PC-3 (cell line): ENCODE data around the gene ADRA2A. TPM values are rescaled to one million over a fixed set of nuclear protein-coding genes. Genes with fewer than 3 reads are reported as not detected.

Source experiments
- ATAC-seq: fragments of 200-7000 bp; cut with Tn5 transposase; 2 replicates; pipeline ENCODE4 v1.9.1; 2020; ENCODE audit warnings: mild to moderate bottlenecking, moderate library complexity
- BruUV-seq: library from RNA; stranded (reverse); fragments of 400-500 nt; replicated peaks from 2 replicates; lab custom pipeline; 2021; lab: Mats Ljungman, UMichigan
- CTCF ChIA-PET: fragments of 300-600 bp; sonication (Branson Sonifier 250); formaldehyde crosslinking; loops from one replicate; lab custom pipeline; 2022; ENCODE audit warnings: antibody characterized with exemption; lab: Charles Lee
- POLR2A ChIA-PET: fragments of 300-600 bp; sonication (Branson Sonifier 250); formaldehyde crosslinking; loops from one replicate; lab custom pipeline; 2022; ENCODE audit warnings: antibody characterized with exemption; ENCODE audit not compliant: unreplicated experiment; lab: Charles Lee
- DNase-seq: peaks from one replicate; pipeline ENCODE4 v3.0.0-alpha.2; 2015
- H2AFZ ChIP-seq: fragments of 300-600 bp; sonication (generic); 2 replicates; pipeline ENCODE4 v1.6.0; 2016; ENCODE audit warnings: antibody characterized with exemption, low read length
- H3F3A ChIP-seq: fragments of 300-600 bp; sonication (generic); one replicate; pipeline ENCODE4 v1.6.0; 2017; ENCODE audit warnings: antibody characterized with exemption, low read length, control low read depth, mild to moderate bottlenecking; ENCODE audit not compliant: unreplicated experiment
- H3K27ac ChIP-seq: fragments of 300-600 bp; sonication (generic); 2 replicates; pipeline ENCODE4 v1.5.1; 2016; ENCODE audit warnings: mild to moderate bottlenecking, low read length
- H3K27me3 ChIP-seq: fragments of 300-600 bp; sonication (generic); 2 replicates; pipeline ENCODE4 v1.6.1; 2016; ENCODE audit warnings: low read length, mixed read lengths
- H3K36me3 ChIP-seq: fragments of 300-600 bp; sonication (generic); 2 replicates; pipeline ENCODE4 v1.6.1; 2016; ENCODE audit warnings: low read depth, mixed run types, low read length, mixed read lengths
- H3K4me1 ChIP-seq: fragments of 300-600 bp; sonication (generic); 2 replicates; pipeline ENCODE4 v1.5.1; 2016; ENCODE audit warnings: low read length; ENCODE audit not compliant: insufficient read depth
- H3K4me2 ChIP-seq: fragments of 300-600 bp; sonication (generic); 2 replicates; pipeline ENCODE4 v1.6.0; 2016; ENCODE audit warnings: low read length
- H3K4me3 ChIP-seq: fragments of 300-600 bp; sonication (generic); 2 replicates; pipeline ENCODE4 v1.5.1; 2016; ENCODE audit warnings: mild to moderate bottlenecking, low read length, mixed read lengths
- H3K79me2 ChIP-seq: fragments of 300-600 bp; sonication (generic); 2 replicates; pipeline ENCODE4 v1.6.1; 2017; ENCODE audit warnings: low read length, mixed read lengths
- H3K9ac ChIP-seq: fragments of 300-600 bp; sonication (generic); 2 replicates; pipeline ENCODE4 v1.6.0; 2016; ENCODE audit warnings: mild to moderate bottlenecking, low read length
- H3K9me2 ChIP-seq: fragments of 300-600 bp; sonication (generic); replicated peaks from 2 replicates; pipeline ENCODE4 v1.6.1; 2016; ENCODE audit warnings: mixed run types, low read length, mixed read lengths
- H3K9me3 ChIP-seq: fragments of 300-600 bp; sonication (generic); 2 replicates; pipeline ENCODE4 v1.6.1; 2016; ENCODE audit warnings: low read length, mixed read lengths
- H4K20me1 ChIP-seq: fragments of 300-600 bp; sonication (generic); 2 replicates; pipeline ENCODE4 v1.6.1; 2016; ENCODE audit warnings: low read length, mixed read lengths
- CTCF ChIP-seq: fragments of 300-600 bp; sonication (generic); conservative IDR thresholded peaks from 2 replicates; pipeline ENCODE4 v1.5.1; 2017; ENCODE audit warnings: antibody characterized with exemption, low read depth, mild to moderate bottlenecking, low read length
- EZH2 ChIP-seq: fragments of 300-600 bp; sonication (generic); IDR thresholded peaks from one replicate; pipeline ENCODE4 v1.6.1; 2017; ENCODE audit warnings: antibody characterized with exemption, mild to moderate bottlenecking, low read length; ENCODE audit not compliant: unreplicated experiment
- EZH2phosphoT487 ChIP-seq: fragments of 300-600 bp; sonication (generic); IDR thresholded peaks from 2 replicates; pipeline ENCODE4 v1.6.1; 2018; ENCODE audit warnings: mild to moderate bottlenecking, antibody characterized with exemption, low read length, borderline replicate concordance
- intact Hi-C: fragments of 100-400 bp; cut with micrococcal nuclease; formaldehyde crosslinking; loops from 2 replicates; pipeline ENCODE4 v1.9.0; 2023
- total RNA-seq: library from RNA; depleted of rRNA; stranded (reverse); fragments of >200 nt; gene quantifications from 2 replicates; pipeline ENCODE4 v1.2.3, GENCODE V29; 2014

The ADRA2A gene
- total RNA-seq, 1 experiment from 2014 or later = not detected

GRCh38 chr10:111039522-111039921, 37.3 kb upstream of the ADRA2A start:
- H3K79me2 ChIP-seq = no peaks in the 10 kb centered on the region
- H4K20me1 ChIP-seq = no peaks in the 10 kb centered on the region
- H3F3A ChIP-seq = no peaks in the 10 kb centered on the region
- BruUV-seq = no TSS peak
- H2AFZ ChIP-seq = no peak overlapping the region
- ATAC-seq = no peak
- DNase-seq = no peak
- ChIA-PET POLR2A (no interaction called here), CTCF (no interaction called here)
- H3K27me3 ChIP-seq = no peaks in the 10 kb centered on the region
- H3K4me3 ChIP-seq = no peak overlapping the region
- no peak overlapping the region for H3K27ac ChIP-seq
- no peaks in the 10 kb centered on the region for H3K9me2 ChIP-seq
- H3K4me2 ChIP-seq = no peak overlapping the region
- intact Hi-C loops = no loop called here
- no peak for TF ChIP-seq EZH2
- TF ChIP-seq EZH2phosphoT487 = no peak
- no peak for TF ChIP-seq CTCF
- no peaks in the 10 kb centered on the region for H3K9me3 ChIP-seq
- H3K4me1 ChIP-seq = no peaks in the 10 kb centered on the region
- no peak overlapping the region for H3K9ac ChIP-seq
- no peaks in the 10 kb centered on the region for H3K36me3 ChIP-seq

GRCh38 chr10:111057006-111057405, 19.8 kb upstream of the ADRA2A start:
- Histone ChIP-seq H3F3A (no peaks in the 10 kb centered on the region), H3K9ac (no peak overlapping the region), H3K36me3 (no peaks in the 10 kb centered on the region), H4K20me1 (no peaks in the 10 kb centered on the region), H3K9me2 (no peaks in the 10 kb centered on the region), H3K27ac (no peak overlapping the region), H3K79me2 (no peaks in the 10 kb centered on the region), H3K4me2 (no peak overlapping the region), H3K4me1 (no peaks in the 10 kb centered on the region), H3K27me3 (no peaks in the 10 kb centered on the region), H3K4me3 (no peak overlapping the region), H3K9me3 (no peaks in the 10 kb centered on the region), H2AFZ (no peak overlapping the region)
- ATAC-seq (no peak), DNase-seq (no peak)
- TF ChIP-seq EZH2 = no peak
- no peak for TF ChIP-seq EZH2phosphoT487
- POLR2A ChIA-PET = no interaction called here
- CTCF ChIA-PET = no interaction called here
- no TSS peak for BruUV-seq
- intact Hi-C loops = no loop called here

- Histone ChIP-seq H3K27ac (no peak overlapping the region), H2AFZ (no peak overlapping the region), H3F3A (no peaks in the 10 kb centered on the region), H3K27me3 (no peaks in the 10 kb centered on the region), H3K9me2 (no peaks in the 10 kb centered on the region), H4K20me1 (no peaks in the 10 kb centered on the region), H3K4me3 (no peak overlapping the region), H3K9me3 (no peaks in the 10 kb centered on the region), H3K79me2 (no peaks in the 10 kb centered on the region), H3K4me2 (no peak overlapping the region), H3K4me1 (no peaks in the 10 kb centered on the region), H3K9ac (no peak overlapping the region), H3K36me3 (no peaks in the 10 kb centered on the region)
- CTCF ChIA-PET = no interaction called here
- intact Hi-C loops = no loop called here
- no peak for ATAC-seq
- no peak for DNase-seq
- BruUV-seq = no TSS peak
- TF ChIP-seq EZH2 (no peak), CTCF (no peak)
- POLR2A ChIA-PET = no interaction called here
These were observed 13.4 kb upstream of the ADRA2A start for GRCh38 chr10:111063471-111063870.
